Neural progenitor cell (in vitro differentiated cells): ENCODE results near the gene SND1.

Source experiments
- EZH2 ChIP-seq: fragments of 200-600 bp; sonication (generic); IDR thresholded peaks from 2 replicates; pipeline ENCODE4 v1.6.1; 2017; ENCODE audit warnings: antibody characterized with exemption, mild to moderate bottlenecking, moderate library complexity
- TF ChIP-seq, protein P1 (sequence below): fragments of 200-600 bp; sonication (generic); IDR thresholded peaks from 2 replicates; pipeline ENCODE4 v1.5.1; 2017; ENCODE audit warnings: antibody characterized with exemption, mild to moderate bottlenecking

DNA sequence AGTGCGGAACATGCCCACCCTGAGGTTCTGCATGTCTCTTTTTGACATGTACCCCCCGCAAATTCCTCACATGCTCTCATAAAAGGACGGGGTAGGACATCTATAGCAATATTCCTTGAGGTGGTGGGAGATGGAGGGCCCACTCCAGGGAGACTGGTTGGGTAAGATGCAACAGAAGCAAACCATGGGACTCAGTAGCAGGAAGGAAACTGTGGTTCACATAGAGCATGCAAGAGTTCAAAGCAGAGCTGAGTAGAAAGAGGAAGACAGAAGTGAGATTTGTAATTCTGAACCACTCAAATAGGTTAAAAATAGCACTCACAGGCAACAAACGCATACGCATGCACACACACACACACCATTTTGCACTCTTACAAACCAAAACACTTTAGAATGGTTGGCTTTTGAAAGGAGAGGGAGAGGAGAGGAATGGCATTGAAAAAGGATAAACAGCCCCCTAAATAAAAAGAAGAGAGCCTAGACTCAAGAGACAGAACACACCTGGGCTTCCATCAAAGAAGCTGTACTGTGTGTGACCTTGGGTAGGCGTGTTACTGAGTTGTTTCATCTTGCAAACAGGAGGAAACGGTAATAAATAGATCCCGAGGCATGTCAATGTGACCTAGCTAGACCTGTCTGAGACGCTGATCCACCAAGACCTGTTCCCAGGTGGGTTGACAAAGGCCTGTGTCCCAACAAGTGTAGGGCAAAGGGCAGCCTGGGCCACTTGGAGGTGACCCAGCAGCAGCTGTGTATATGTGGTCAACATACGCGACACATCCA lies 456.8 kb downstream of the SND1 start:
- no peak for TF ChIP-seq EZH2
- TF ChIP-seq, protein P1, sequence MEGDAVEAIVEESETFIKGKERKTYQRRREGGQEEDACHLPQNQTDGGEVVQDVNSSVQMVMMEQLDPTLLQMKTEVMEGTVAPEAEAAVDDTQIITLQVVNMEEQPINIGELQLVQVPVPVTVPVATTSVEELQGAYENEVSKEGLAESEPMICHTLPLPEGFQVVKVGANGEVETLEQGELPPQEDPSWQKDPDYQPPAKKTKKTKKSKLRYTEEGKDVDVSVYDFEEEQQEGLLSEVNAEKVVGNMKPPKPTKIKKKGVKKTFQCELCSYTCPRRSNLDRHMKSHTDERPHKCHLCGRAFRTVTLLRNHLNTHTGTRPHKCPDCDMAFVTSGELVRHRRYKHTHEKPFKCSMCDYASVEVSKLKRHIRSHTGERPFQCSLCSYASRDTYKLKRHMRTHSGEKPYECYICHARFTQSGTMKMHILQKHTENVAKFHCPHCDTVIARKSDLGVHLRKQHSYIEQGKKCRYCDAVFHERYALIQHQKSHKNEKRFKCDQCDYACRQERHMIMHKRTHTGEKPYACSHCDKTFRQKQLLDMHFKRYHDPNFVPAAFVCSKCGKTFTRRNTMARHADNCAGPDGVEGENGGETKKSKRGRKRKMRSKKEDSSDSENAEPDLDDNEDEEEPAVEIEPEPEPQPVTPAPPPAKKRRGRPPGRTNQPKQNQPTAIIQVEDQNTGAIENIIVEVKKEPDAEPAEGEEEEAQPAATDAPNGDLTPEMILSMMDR, result no peak
